Endothelial cell of umbilical vein (primary cell): ENCODE data around the gene DUSP22. TPM values are rescaled to one million over a fixed set of nuclear protein-coding genes. Genes with fewer than 3 reads are reported as not detected.

Source experiments
- BruUV-seq: library from RNA; stranded (reverse); fragments of 400-500 nt; replicated peaks from 2 replicates; lab custom pipeline; 2021; lab: Mats Ljungman, UMichigan
- CTCF ChIA-PET: fragments of 300-600, 350-600 bp; sonication (Branson Sonifier 250); formaldehyde crosslinking; loops from one replicate; lab custom pipeline; 2021; ENCODE audit warnings: antibody characterized with exemption, inconsistent platforms; lab: Charles Lee
- POLR2A ChIA-PET: fragments of 300-600, 350-600 bp; sonication (Branson Sonifier 250); formaldehyde crosslinking; loops from one replicate; lab custom pipeline; 2021; ENCODE audit warnings: antibody characterized with exemption, inconsistent platforms; lab: Charles Lee
- DNase-seq: peaks from one replicate; pipeline ENCODE4 v3.0.0-alpha.2; 2011; ENCODE audit warnings: low read depth, low spot score
- FAIRE-seq: peaks from 2 replicates; lab custom pipeline; 2011; peaks lifted over from hg19 to GRCh38; lab: Jason Lieb, UNC
- H2AFZ ChIP-seq: 2 replicates; pipeline ENCODE4 v1.6.0; 2012; ENCODE audit warnings: low read depth, low read length, control low read depth, inconsistent platforms
- H3K27ac ChIP-seq: 2 replicates; pipeline ENCODE4 v1.5.1; 2011; ENCODE audit warnings: low read depth, mild to moderate bottlenecking, control low read depth, low read length, moderate library complexity; ENCODE audit not compliant: insufficient read depth
- H3K27me3 ChIP-seq, 2 experiments: 2 replicates each; pipeline versions ENCODE4 v1.6.0 to v1.6.1; 2011; ENCODE audit warnings: low read length in 2 of 2, mixed read lengths in 1 of 2; ENCODE audit not compliant: control insufficient read depth in 2 of 2, insufficient read depth in 2 of 2
- H3K36me3 ChIP-seq, 2 experiments: 2 replicates in 1 of 2; 3 replicates in 1 of 2; pipeline ENCODE4 v1.5.1; 2011; ENCODE audit warnings: low read length in 2 of 2, mild to moderate bottlenecking in 1 of 2, moderate library complexity in 1 of 2; ENCODE audit not compliant: control insufficient read depth in 2 of 2, insufficient read depth in 2 of 2; ENCODE audit errors: extremely low read depth in 1 of 2
- H3K4me1 ChIP-seq: 3 replicates; pipeline ENCODE4 v1.5.1; 2011; ENCODE audit warnings: mild to moderate bottlenecking, low read length; ENCODE audit not compliant: control insufficient read depth, insufficient read depth; ENCODE audit errors: extremely low read depth
- H3K4me2 ChIP-seq: 2 replicates; pipeline ENCODE4 v1.6.1; 2011; ENCODE audit warnings: low read length, control low read depth, mixed read lengths; ENCODE audit not compliant: insufficient read depth
- H3K4me3 ChIP-seq, 3 experiments: fragments of 200-600 bp in 1 of 3; sonication (generic), shearing (Covaris generic) in 1 of 3; replicated peaks in 1 of 3; 2 replicates each; pipeline ENCODE4 v1.5.1; 2011 to 2016; ENCODE audit warnings: control low read depth in 3 of 3, low read length in 3 of 3, mild to moderate bottlenecking in 2 of 3, inconsistent platforms in 1 of 3, low read depth in 1 of 3, moderate library complexity in 1 of 3; ENCODE audit not compliant: insufficient read depth in 1 of 3
- H3K79me2 ChIP-seq: 2 replicates; pipeline ENCODE4 v1.6.0; 2012; ENCODE audit warnings: low read length, inconsistent platforms; ENCODE audit not compliant: control insufficient read depth, insufficient read depth
- H3K9ac ChIP-seq: replicated peaks from 2 replicates; pipeline ENCODE3; 2011; ENCODE audit warnings: low read length, control low read depth; ENCODE audit not compliant: insufficient read depth; ENCODE audit errors: extremely low read depth
- H3K9me1 ChIP-seq: replicated peaks from 3 replicates; pipeline ENCODE4 v1.6.0; 2011; ENCODE audit warnings: mild to moderate bottlenecking, low read length; ENCODE audit not compliant: control insufficient read depth, insufficient read depth; ENCODE audit errors: extremely low read depth
- H3K9me3 ChIP-seq: replicated peaks from 2 replicates; pipeline ENCODE4 v1.5.1; 2012; ENCODE audit warnings: low read length, inconsistent platforms; ENCODE audit not compliant: control insufficient read depth, insufficient read depth
- H4K20me1 ChIP-seq: replicated peaks from 2 replicates; pipeline ENCODE3; 2011; ENCODE audit warnings: mild to moderate bottlenecking, low read length; ENCODE audit not compliant: control insufficient read depth, insufficient read depth; ENCODE audit errors: extremely low read depth
- CTCF ChIP-seq, 2 donors: IDR thresholded peaks; 1 replicate in 1 of 2; 2 replicates in 1 of 2; pipeline ENCODE4 v1.5.1; 2011; ENCODE audit warnings: low read length in 2 of 2, mild to moderate bottlenecking in 2 of 2, moderate library complexity in 2 of 2, control low read depth in 1 of 2, inconsistent platforms in 1 of 2, low read depth in 1 of 2; ENCODE audit not compliant: insufficient read depth in 1 of 2; ENCODE audit errors: extremely low read depth in 1 of 2
- EZH2 ChIP-seq: IDR thresholded peaks from 2 replicates; pipeline ENCODE4 v1.6.1; 2012; ENCODE audit warnings: borderline replicate concordance, low read depth, mild to moderate bottlenecking, moderate library complexity, low read length, inconsistent platforms; ENCODE audit not compliant: severe bottlenecking
- FOS ChIP-seq: IDR thresholded peaks from 2 replicates; pipeline ENCODE4 v1.6.1; 2011; ENCODE audit warnings: mild to moderate bottlenecking, low read length, moderate library complexity, borderline replicate concordance; ENCODE audit not compliant: insufficient read depth
- GATA2 ChIP-seq: IDR thresholded peaks from 2 replicates; pipeline ENCODE4 v1.7.0; 2011; ENCODE audit warnings: low read depth, mild to moderate bottlenecking, moderate library complexity, mixed read lengths, low read length; ENCODE audit not compliant: insufficient read length, insufficient read depth
- JUN ChIP-seq: IDR thresholded peaks from 2 replicates; pipeline ENCODE4 v1.6.1; 2011; ENCODE audit warnings: borderline replicate concordance, low read depth; ENCODE audit not compliant: insufficient read length, insufficient read depth
- MAX ChIP-seq: IDR thresholded peaks from 2 replicates; pipeline ENCODE4 v1.6.1; 2011; ENCODE audit not compliant: insufficient read depth, insufficient read length
- MYC ChIP-seq: IDR thresholded peaks from one replicate; pipeline ENCODE4 v1.6.1; 2011; ENCODE audit warnings: mild to moderate bottlenecking, low read depth, low read length
- POLR2A ChIP-seq: IDR thresholded peaks from 2 replicates; pipeline ENCODE4 v1.6.1; 2012; ENCODE audit warnings: low read depth, mild to moderate bottlenecking, control low read depth, low read length
- POLR2AphosphoS5 ChIP-seq: IDR thresholded peaks from 2 replicates; pipeline ENCODE4 v1.6.1; 2012; ENCODE audit warnings: low read depth, mild to moderate bottlenecking, control low read depth, low read length, moderate library complexity; ENCODE audit not compliant: insufficient read depth
- dilution Hi-C: fragments of 300-500 bp; cut with MboI; formaldehyde crosslinking; loops from one replicate; pipeline ENCODE4 v1.15.0; 2019; ENCODE audit warnings: low sequenced_read_pairs; ENCODE audit not compliant: extremely low pct_ligation_motif_present
- intact Hi-C: fragments of 100-400 bp; cut with micrococcal nuclease; formaldehyde crosslinking; loops from one replicate; pipeline ENCODE4 v1.10.0; 2022
- polyA plus RNA-seq, 4 experiments: library from polyadenylated mRNA; depleted of rRNA in 3 of 4; stranded (reverse) in 3 of 4; unstranded in 1 of 4; fragments of >200 nt; gene quantifications; 2 replicates each; pipeline versions ENCODE4 v1.2.1 to v1.2.3, GENCODE V29; 2011 to 2012; ENCODE audit warnings: missing spikeins in 1 of 4
- total RNA-seq: library from RNA; stranded (reverse); gene quantifications from 2 replicates; pipeline ENCODE4 v1.2.3, GENCODE V29; 2021

Gene DUSP22
- total and polyA plus RNA-seq, 2 donors (not counting 3 experiments of a cell fraction or from before 2014, with no cell fraction given) = 23.2 to 33.9 TPM

GRCh38 chr6:257031-257725, 35.1 kb upstream of the DUSP22 start:
- H3K79me2 ChIP-seq = no peaks in the 10 kb centered on the region
- no peaks in the 10 kb centered on the region for H3K4me1 ChIP-seq
- H3K27me3 ChIP-seq = no peaks in the 10 kb centered on the region
- no peaks in the 10 kb centered on the region for H3K9me1 ChIP-seq
- intact Hi-C loops = no loop called here
- dilution Hi-C loops = no loop called here
- no peak overlapping the region for H3K9ac ChIP-seq
- DNase-seq (no peak), FAIRE-seq (no peak)
- H4K20me1 ChIP-seq = no peaks in the 10 kb centered on the region
- POLR2A ChIA-PET = no interaction called here
- H3K4me3 ChIP-seq = no peak overlapping the region
- no peak overlapping the region for H3K27ac ChIP-seq
- no peaks in the 10 kb centered on the region for H3K9me3 ChIP-seq
- no TSS peak for BruUV-seq
- CTCF ChIA-PET = no interaction called here
- no peak overlapping the region for H2AFZ ChIP-seq
- no peaks in the 10 kb centered on the region for H3K36me3 ChIP-seq
- TF ChIP-seq FOS = no peak
- TF ChIP-seq MAX = no peak
- no peak for TF ChIP-seq JUN
- no peak for TF ChIP-seq GATA2
- no peak for TF ChIP-seq EZH2
- TF ChIP-seq POLR2A = no peak
- TF ChIP-seq MYC = no peak
- no peak for TF ChIP-seq POLR2AphosphoS5
- no peak for TF ChIP-seq CTCF (IDR thresholded peaks at IDR 0.05; ENCODE audit: extremely low read depth in 1 of 2, insufficient read depth in 1 of 2, low read depth in 1 of 2, low read length in 2 of 2)
- no peak overlapping the region for H3K4me2 ChIP-seq
